NOMO-1 treated with dmso at 0.1 percent for 144 hours (cell line): ENCODE data around the gene FSIP2.
"Not testable (repeated sequence)": the region's sequence is repeated elsewhere in the genome, so short reads cannot be mapped to it uniquely, and the experiment has no call there.

Experiments used
- DNase-seq: peaks from one replicate; lab custom pipeline; 2025; ENCODE audit not compliant: unreplicated experiment; lab: John Stamatoyannopoulos, UW

The FSIP2 gene

DNA sequence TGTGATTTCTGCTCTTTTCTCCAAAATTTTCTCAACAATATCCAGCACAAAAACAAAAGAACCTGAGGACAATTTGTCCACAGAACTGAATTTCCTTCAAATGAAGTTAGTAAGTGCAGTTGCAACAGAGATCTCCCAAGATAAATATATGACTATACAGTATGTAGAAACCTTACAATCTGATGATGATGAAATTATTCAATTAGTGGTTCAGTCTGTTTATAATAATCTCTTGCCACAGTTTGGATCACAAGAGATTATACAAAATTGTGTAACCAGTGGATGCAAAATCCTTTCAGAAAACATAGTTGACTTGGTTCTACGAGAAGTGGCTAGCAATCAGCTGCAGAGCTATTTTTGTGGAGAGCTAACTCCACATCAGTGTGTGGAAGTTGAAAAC is 68.7 kb downstream of the FSIP2 start:
- DNase-seq, result no peak

DNA sequence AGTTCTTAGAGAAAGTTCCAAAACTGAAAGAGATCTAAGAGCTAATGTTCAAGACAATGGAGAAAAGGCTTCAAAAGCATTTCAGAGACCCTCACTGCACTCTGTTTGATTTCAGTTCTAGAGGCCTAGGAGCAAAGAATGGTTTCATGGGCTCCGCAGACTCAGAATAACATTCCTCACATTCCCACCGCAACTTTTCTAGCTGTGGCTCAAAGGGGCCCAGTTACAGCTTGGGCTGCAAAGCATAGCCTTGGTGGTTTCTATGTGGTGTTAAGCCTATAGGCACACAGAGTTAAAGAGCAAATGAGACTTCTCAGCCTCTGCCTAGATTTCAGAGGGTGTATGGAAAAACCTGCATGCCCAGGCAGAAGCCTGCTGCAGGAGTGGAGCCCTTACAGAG is 73.0 kb downstream of the FSIP2 start:
- no peak for DNase-seq

DNA sequence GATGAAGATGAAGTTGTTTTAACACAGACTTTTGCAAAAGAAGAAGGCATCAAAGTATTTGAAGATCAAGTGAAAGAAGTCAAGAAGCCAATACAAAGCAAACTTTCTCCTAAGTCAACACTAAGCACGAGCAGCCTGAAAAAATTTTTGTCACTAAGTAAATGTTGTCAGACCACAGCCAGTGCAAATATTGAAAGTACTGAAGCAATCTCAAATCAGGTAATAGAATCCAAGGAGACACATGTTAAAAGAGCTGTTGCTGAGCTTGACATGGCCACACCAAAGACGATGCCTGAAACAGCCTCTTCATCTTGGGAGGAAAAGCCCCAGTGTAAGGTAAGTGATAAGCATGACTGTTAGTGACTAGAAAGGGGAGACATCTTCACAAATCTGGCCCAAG is 75.1 kb downstream of the FSIP2 start:
- DNase-seq, result no peak

DNA sequence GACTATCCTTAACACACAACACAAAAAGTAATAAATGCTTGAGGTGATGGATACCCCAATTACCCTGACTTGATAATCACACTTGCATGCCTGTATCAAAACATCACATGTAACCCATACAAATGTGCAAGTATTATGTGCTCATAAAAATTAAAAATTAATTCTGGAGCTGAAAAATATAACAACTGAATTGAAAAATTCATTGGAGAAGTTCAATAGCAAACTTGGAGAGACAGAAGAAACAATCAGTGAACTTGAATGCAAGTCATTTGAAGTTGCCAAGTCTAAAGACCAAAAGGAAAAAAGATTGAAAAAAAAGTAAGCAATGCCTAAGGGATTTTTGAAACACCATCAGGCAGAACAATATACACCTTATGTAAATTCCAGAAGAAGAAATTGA is 79.4 kb downstream of the FSIP2 start:
- DNase-seq, result no peak

DNA sequence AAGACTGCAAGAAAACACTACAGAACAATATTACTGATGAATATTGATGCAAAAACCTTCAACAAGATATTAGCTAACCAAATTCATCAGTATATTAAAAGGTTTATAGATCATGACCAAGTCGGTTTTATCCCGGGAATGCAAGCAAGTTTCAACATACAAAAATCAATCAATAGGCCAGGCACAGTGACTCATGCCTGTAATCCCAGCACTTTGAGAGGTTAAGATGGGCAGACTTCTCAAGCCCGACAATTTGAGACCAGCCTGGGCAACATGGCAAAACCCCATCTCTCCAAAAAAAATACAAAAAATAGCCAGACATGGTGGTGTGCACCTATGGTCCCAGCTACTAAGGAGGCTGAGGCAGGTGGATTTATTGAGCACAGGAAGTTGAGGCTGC is 82.9 kb downstream of the FSIP2 start:
- no peak for DNase-seq

DNA sequence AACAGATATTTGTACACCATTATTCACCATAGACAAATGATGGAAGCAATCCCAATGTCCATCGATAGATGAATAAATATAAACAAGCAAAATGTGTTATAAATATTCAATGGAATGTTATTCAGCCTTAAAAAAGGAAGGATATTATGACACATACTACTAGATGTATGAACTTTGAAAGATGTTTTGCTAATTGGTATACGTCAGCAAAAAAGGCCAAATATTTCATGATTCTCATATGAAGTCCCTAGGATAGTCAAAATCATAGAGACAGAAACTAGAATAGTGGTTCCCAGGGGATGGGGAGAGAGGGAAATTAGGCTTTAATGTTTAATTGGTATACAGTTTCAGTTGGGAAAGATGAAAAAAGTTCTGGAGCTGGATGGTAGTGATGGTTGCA is 85.2 kb downstream of the FSIP2 start:
- no peak for DNase-seq

DNA sequence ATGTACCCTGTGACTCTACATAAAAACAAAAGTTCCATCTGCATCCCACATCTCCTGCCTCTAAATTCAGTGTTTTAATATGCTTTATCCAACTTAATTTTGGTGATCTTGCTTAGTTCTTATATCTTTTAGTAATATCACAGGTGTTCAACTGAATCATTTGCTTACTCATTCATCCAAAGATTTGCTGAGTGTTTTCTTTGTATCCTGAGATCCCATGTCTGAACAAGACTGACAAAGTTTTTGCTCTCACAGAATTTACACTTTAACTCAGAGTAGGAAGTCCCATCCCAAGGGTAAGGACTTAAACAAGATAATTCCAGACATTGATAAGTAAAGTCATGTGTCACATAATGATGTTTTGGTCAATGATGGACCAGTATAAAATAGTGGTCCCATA is 87.0 kb downstream of the FSIP2 start:
- DNase-seq, result no peak

DNA sequence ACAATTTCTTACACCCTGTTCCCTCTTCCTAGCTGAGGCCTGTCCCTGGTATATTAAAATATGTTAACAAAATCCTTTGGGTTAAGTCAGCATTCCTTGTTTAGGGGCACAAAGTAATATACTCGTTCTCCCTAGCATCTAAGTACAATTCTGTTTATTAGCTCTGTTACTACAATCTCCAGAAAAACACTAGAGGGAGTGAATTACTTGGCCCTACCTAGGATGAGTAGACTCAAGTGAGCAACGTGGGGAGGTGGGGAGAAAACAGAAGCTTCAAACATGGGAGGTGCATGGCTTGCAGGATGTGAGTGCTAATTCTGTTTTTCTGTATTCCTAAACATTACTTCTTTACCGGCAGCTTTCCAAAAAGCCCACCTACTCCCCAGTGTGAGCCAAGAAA is 89.7 kb downstream of the FSIP2 start:
- DNase-seq, result no peak

DNA sequence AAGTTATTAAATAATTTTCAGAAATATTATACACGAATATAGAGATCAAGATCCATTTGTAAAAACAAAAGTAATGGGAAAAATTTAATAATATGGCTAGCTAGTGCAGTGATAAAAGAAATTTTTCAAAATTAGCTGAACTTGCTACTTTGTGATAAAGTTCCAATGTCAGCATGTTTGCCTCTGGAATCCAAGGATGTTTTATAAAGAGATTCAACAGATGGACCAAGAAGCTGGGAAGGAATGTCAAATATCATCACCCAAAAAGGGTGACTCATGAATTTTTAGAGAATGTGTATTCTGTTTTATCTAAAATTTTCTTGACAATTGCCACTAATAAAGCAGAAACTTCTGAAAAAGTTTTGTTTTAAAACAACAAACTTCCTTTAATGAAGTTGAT is 95.3 kb downstream of the FSIP2 start:
- no peak for DNase-seq

DNA sequence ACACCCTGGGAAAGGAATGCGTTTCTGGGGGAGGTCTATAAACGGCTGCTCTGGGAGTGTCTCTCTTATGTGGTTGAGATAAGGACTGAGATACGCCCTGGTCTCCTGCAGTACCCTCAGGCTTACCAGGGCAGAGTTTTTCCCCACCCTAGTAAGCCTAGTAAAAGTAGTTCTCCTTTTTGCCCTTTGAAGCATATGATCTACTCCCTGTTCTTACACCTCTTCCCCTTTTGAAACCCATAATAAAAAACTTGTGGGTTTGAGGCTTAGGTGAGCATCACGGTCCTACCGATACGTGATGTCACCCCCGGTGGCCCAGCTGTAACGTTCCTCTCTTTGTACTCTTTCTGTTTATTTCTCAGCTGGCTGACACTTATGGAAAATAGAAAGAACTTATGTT is 97.4 kb downstream of the FSIP2 start:
- DNase-seq, result no peak

DNA sequence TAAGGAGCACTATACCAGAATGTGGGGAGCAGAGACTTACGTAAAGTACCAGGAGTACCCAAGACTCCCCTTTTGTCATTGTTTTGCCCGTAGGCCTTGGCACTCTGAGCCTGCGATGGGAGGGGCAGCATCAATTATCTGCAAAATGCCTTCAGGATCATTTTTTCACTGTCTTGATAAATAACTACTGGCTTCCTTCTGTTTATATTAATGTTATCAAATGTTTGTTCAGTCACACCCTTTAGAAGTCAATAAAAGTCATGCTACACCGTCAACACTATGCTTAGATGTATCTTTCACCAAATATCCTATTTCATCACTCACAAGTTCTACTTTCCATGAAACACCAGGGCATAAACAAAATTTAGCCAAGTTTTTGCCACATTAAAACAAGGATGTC is 116.3 kb downstream of the FSIP2 start:
- DNase-seq, result no peak

DNA sequence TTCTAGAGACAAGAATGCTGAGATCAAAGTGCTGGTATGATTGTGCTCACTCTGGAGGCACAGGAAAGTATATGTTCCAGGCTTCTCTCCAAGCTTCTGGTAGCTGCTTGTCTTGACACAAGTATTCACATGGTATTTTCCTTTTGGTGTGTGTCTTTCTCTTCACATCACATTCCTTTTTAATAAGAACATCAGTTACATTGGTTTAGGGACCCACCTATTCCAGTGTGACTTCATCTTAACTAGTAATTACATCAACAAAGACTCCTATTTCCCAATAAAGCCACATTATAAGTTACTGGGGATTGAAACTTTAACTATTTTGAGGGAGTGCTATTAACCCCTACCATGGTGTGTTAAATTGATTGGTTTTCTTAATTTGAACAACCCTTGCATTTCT is 119.1 kb downstream of the FSIP2 start:
- DNase-seq, result no peak

DNA sequence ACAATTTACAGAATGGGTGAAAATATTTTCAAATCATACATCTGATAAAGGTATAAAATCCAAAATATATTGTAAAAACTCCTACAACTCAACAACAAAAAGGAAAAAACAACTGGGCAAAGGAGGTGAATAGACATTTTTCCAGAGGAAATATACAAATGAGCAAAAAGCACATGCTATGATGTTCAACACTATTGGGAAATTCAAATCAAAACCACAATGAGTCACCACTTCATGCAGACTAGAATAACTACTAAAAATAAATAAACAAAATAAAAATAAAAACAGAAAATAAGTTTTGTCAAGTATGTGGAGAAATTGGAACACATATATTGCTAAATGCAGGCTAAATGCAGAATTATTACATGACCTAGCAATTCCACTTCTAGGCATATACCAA is 120.9 kb downstream of the FSIP2 start:
- DNase-seq, result no peak

DNA sequence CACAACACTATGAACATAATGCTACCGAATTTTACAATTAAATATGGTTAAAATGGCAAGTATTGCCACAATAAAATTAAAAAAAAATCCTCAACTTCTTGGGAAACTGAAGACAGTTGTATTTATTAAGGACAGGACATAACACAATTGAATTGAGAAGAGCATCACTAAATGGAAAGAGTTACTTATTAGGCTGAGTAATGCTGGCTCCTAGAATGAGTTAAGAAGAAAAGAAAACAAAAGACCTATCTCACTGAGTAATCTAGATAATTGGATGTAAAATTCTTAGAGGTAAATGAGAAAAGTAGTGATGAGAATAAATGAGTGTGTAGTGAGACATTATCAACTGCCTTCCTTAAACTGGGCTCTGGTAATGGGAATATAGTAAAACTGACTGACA is 121.7 kb downstream of the FSIP2 start:
- no peak for DNase-seq

DNA sequence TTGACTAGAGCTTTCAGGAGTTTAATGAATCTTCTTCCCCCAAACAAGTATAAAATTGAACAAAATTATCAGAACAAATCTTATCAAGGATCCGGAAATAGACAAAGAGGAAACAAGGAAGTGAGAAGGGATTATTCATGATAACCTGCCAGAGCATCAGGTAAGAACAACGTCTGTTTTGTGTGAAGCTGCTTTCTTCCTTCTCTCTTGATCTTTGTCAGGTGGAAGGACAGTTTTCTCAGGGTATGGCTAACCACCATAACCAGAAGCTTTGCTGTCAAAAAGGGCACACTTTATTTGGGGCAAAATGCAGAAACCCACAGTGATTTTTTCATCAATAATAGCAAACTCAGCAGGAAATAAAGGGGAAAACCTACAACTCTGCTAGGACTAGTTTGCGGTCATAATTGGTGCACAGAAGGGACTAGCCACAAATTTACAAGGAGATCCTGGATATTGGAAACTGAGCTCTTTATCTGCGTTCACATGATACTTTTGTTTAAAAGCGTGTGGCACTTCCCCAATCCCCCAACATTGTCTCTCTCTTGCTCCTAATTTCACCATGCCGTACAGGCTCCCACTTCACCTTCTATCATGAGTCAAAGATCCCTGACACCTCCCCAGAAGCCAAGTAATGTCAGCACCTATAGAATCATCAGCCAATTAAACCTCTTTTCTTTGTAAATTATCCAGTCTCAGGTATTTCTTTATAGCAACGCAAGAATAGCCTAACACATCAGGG is 124.2 kb downstream of the FSIP2 start:
- no peak for DNase-seq

DNA sequence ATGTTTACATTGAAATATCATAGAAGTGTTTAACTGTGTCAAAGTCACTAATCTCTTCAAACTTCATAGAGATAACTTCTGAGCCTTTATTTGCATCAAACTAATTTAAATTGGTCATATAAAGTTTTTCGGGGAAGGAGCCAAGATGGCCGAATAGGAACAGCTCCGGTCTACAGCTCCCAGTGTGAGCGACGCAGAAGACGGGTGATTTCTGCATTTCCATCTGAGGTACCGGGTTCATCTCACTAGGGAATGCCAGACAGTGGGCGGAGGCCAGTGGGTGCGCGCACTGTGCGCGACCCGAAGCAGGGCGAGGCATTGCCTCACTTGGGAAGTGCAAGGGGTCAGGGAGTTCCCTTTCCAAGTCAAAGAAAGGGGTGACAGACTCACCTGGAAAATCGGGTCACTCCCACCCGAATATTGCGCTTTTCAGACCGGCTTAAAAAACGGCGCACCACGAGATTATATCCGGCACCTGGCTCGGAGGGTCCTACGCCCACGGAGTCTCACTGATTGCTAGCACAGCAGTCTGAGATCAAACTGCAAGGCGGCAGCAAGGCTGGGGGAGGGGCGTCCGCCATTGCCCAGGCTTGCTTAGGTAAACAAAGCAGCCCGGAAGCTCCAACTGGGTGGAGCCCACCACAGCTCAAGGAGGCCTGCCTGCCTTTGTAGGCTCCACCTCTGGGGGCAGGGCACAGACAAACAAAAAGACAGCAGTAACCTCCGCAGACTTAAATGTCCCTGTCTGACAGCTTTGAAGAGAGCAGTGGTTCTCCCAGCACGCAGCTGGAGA is 126.1 kb downstream of the FSIP2 start:
- not testable (repeated sequence) for DNase-seq

DNA sequence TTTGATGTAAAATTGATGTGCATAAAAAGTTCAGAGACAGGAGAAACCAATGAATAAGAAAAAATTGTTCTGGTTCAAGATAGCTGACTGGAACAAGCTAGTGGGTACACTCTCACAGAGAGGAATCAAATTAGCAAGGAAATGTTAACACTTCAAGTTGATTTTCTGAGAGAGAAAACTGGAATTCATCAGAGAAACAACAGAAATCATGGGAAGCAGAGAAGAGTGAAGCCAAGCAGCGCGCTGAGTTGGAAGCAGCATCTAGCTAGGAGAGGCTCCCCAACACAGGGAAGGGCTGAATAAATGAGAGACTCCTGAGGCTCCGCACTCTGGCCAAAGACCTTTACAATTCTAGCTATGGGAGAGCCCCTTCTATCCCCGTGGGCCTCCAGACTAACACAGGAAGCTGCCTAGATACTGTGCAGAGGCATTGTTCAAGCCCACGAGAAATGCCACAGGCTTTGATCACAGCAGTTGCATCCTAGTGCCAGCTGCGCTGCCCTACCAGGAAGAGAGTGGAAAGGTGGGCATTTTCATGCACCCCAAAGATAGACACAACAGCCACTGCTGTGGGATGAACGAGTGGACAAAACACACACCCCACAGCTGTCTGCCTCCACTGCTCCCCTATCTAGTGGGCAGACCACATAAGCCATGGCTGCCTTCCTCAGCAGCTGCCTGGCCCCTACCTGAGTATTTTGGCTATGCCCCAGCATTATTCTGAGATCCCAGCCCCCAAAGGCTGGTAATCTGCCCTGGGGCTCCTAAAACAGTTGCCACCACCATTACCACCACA is 136.7 kb downstream of the FSIP2 start:
- no peak for DNase-seq

DNA sequence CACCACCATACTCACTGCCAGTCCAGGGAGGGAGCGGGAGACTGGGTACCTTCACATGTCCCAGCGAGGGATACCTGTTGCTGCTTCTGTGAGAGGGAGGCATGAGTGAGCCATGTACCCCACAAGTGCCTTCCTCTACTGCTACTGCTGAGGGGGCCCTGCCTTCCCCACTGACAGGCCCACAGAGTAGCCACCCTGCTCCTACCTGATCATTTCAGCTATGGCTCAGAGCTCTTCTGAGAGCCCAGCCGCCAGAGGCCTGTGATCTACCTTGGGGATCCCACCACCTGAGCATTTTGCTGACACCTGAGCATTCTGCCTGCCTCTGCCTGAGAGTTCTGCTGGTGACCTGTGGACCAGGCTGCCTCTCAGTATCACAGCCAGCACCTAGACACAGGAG is 137.6 kb downstream of the FSIP2 start:
- DNase-seq, result no peak

DNA sequence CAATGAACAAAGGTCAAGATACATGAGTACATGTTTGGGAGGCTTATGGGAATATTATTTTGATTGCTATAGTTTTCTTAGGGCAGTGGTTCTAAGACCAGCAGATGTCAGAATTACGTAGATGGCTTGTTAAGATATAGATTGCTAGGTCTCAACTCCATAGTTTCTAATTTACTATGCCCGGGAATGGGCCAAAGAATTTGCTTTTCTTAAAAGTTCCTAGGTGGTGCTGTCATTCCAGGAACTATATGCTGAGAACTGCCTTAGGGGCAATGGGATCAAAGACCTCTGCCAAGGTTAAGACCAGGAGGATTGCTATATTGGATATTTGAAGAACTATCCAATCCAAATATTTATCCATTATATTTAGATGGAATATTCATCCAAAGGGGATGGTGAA is 141.8 kb downstream of the FSIP2 start:
- no peak for DNase-seq
